ENCODE results near the gene PUS10. TPM values are rescaled to one million over a fixed set of nuclear protein-coding genes. Genes with fewer than 3 reads are reported as not detected.
"Not testable (repeated sequence)": the region's sequence is repeated elsewhere in the genome, so short reads cannot be mapped to it uniquely, and the experiment has no call there.

PUS10 gene
- total and polyA plus RNA-seq, 2 donors: 6.2 to 10.4 TPM

- H3K27ac ChIP-seq (ENCODE audit: low read depth in 1 of 2, low read length in 1 of 2): no peak overlapping the region
- 98% methylated on average over 4 of the region's 4 CpGs for WGBS
Observed at GRCh38 chr2:60998628-60999545, 19.2 kb downstream of the PUS10 start.

GRCh38 chr2:60994131-60994530 lies 23.9 kb downstream of the PUS10 start:
- Histone ChIP-seq H3K27ac (ENCODE audit: low read depth in 1 of 2, low read length in 1 of 2) (no peak overlapping the region), H3K4me1 (ENCODE audit: control insufficient read depth in 2 of 2, insufficient read depth in 2 of 2, low read length in 2 of 2) (no peaks in the 10 kb centered on the region), H3K36me3 (ENCODE audit: control insufficient read depth in 2 of 2, insufficient read depth in 2 of 2, low read length in 1 of 2) (no peaks in the 10 kb centered on the region), H3K9me3 (ENCODE audit: control insufficient read depth in 2 of 2, insufficient read depth in 1 of 2, low read length in 1 of 2) (peaks cover 0 to 10% of the 10 kb centered on the region in 2 donors), H3K27me3 (ENCODE audit: control insufficient read depth in 2 of 2, insufficient read depth in 1 of 2, low read length in 1 of 2) (no peaks in the 10 kb centered on the region), H3K4me3 (ENCODE audit: low read length in 2 of 2) (no peak overlapping the region)
- no peak for DNase-seq (ENCODE audit: low read depth in 6 of 9, low spot score in 9 of 9)

More at GRCh38 chr2:60998628-60999545, 19.2 kb downstream of the PUS10 start:
- H3K4me1 ChIP-seq (ENCODE audit: control insufficient read depth in 2 of 2, insufficient read depth in 2 of 2, low read length in 2 of 2): no peaks in the 10 kb centered on the region
- no peaks in the 10 kb centered on the region for H3K27me3 ChIP-seq (ENCODE audit: control insufficient read depth in 2 of 2, insufficient read depth in 1 of 2, low read length in 1 of 2)
- DNase-seq (ENCODE audit: low read depth in 6 of 9, low spot score in 9 of 9): peak in 8 of 9 donors; percentile 37 to 78 (median 50)
- H3K4me3 ChIP-seq (ENCODE audit: low read length in 2 of 2): no peak overlapping the region
- no peaks in the 10 kb centered on the region for H3K9me3 ChIP-seq (ENCODE audit: control insufficient read depth in 2 of 2, insufficient read depth in 1 of 2, low read length in 1 of 2)
- H3K36me3 ChIP-seq (ENCODE audit: control insufficient read depth in 2 of 2, insufficient read depth in 2 of 2, low read length in 1 of 2): no peaks in the 10 kb centered on the region

GRCh38 chr2:60992985-60993392 lies 25.1 kb downstream of the PUS10 start:
- 84% methylated on average over 7 of the region's 7 CpGs for WGBS
- Histone ChIP-seq H3K4me1 (ENCODE audit: control insufficient read depth in 2 of 2, insufficient read depth in 2 of 2, low read length in 2 of 2) (no peaks in the 10 kb centered on the region), H3K27ac (ENCODE audit: low read depth in 1 of 2, low read length in 1 of 2) (peak overlapping the region in 1 of 2 donors; percentile 40), H3K36me3 (ENCODE audit: control insufficient read depth in 2 of 2, insufficient read depth in 2 of 2, low read length in 1 of 2) (no peaks in the 10 kb centered on the region), H3K27me3 (ENCODE audit: control insufficient read depth in 2 of 2, insufficient read depth in 1 of 2, low read length in 1 of 2) (no peaks in the 10 kb centered on the region), H3K9me3 (ENCODE audit: control insufficient read depth in 2 of 2, insufficient read depth in 1 of 2, low read length in 1 of 2) (peaks cover 0 to 10% of the 10 kb centered on the region in 2 donors), H3K4me3 (ENCODE audit: low read length in 2 of 2) (no peak overlapping the region)
- peak in 1 of 9 donors; percentile 49 for DNase-seq (ENCODE audit: low read depth in 6 of 9, low spot score in 9 of 9)

GRCh38 chr2:60991644-60992043 lies 26.4 kb downstream of the PUS10 start:
- H3K4me1 ChIP-seq (ENCODE audit: control insufficient read depth in 2 of 2, insufficient read depth in 2 of 2, low read length in 2 of 2): no peaks in the 10 kb centered on the region

GRCh38 chr2:60989259-60989658 lies 28.8 kb downstream of the PUS10 start:
- Histone ChIP-seq H3K4me1 (ENCODE audit: control insufficient read depth in 2 of 2, insufficient read depth in 2 of 2, low read length in 2 of 2) (no peaks in the 10 kb centered on the region), H3K27me3 (ENCODE audit: control insufficient read depth in 2 of 2, insufficient read depth in 1 of 2, low read length in 1 of 2) (no peaks in the 10 kb centered on the region), H3K36me3 (ENCODE audit: control insufficient read depth in 2 of 2, insufficient read depth in 2 of 2, low read length in 1 of 2) (no peaks in the 10 kb centered on the region), H3K27ac (ENCODE audit: low read depth in 1 of 2, low read length in 1 of 2) (no peak overlapping the region), H3K9me3 (ENCODE audit: control insufficient read depth in 2 of 2, insufficient read depth in 1 of 2, low read length in 1 of 2) (peaks cover 0 to 10% of the 10 kb centered on the region in 2 donors), H3K4me3 (ENCODE audit: low read length in 2 of 2) (no peak overlapping the region)
- DNase-seq (ENCODE audit: low read depth in 6 of 9, low spot score in 9 of 9): no peak
- 93% methylated on average over 2 of the region's 2 CpGs for WGBS

More at GRCh38 chr2:60991644-60992043, 26.4 kb downstream of the PUS10 start:
- 97% methylated on average over 4 of the region's 4 CpGs for WGBS
- no peak for DNase-seq (ENCODE audit: low read depth in 6 of 9, low spot score in 9 of 9)
- H3K4me3 ChIP-seq (ENCODE audit: low read length in 2 of 2): no peak overlapping the region
- no peaks in the 10 kb centered on the region for H3K27me3 ChIP-seq (ENCODE audit: control insufficient read depth in 2 of 2, insufficient read depth in 1 of 2, low read length in 1 of 2)
- H3K27ac ChIP-seq (ENCODE audit: low read depth in 1 of 2, low read length in 1 of 2): no peak overlapping the region
- H3K36me3 ChIP-seq (ENCODE audit: control insufficient read depth in 2 of 2, insufficient read depth in 2 of 2, low read length in 1 of 2): no peaks in the 10 kb centered on the region
- H3K9me3 ChIP-seq (ENCODE audit: control insufficient read depth in 2 of 2, insufficient read depth in 1 of 2, low read length in 1 of 2): peaks cover 0 to 10% of the 10 kb centered on the region in 2 donors

- not testable (repeated sequence) for H3K36me3 ChIP-seq (ENCODE audit: control insufficient read depth in 2 of 2, insufficient read depth in 2 of 2, low read length in 1 of 2); H3K27me3 ChIP-seq (ENCODE audit: control insufficient read depth in 2 of 2, insufficient read depth in 1 of 2, low read length in 1 of 2); H3K27ac ChIP-seq (ENCODE audit: low read depth in 1 of 2, low read length in 1 of 2); DNase-seq (ENCODE audit: low read depth in 6 of 9, low spot score in 9 of 9); H3K9me3 ChIP-seq (ENCODE audit: control insufficient read depth in 2 of 2, insufficient read depth in 1 of 2, low read length in 1 of 2); H3K4me1 ChIP-seq (ENCODE audit: control insufficient read depth in 2 of 2, insufficient read depth in 2 of 2, low read length in 2 of 2); H3K4me3 ChIP-seq (ENCODE audit: low read length in 2 of 2)
- 99% methylated on average over 8 of the region's 8 CpGs for WGBS
Observed at GRCh38 chr2:60987656-60988055, 30.4 kb downstream of the PUS10 start.

GRCh38 chr2:60987041-60987440 lies 31.0 kb downstream of the PUS10 start:
- H3K27ac ChIP-seq (ENCODE audit: low read depth in 1 of 2, low read length in 1 of 2): no peak overlapping the region
- DNase-seq (ENCODE audit: low read depth in 6 of 9, low spot score in 9 of 9): no peak

GRCh38 chr2:60984720-60985119 lies 33.3 kb downstream of the PUS10 start:
- Histone ChIP-seq H3K9me3 (ENCODE audit: control insufficient read depth in 2 of 2, insufficient read depth in 1 of 2, low read length in 1 of 2) (no peaks in the 10 kb centered on the region), H3K4me1 (ENCODE audit: control insufficient read depth in 2 of 2, insufficient read depth in 2 of 2, low read length in 2 of 2) (no peaks in the 10 kb centered on the region)

More at GRCh38 chr2:60987041-60987440, 31.0 kb downstream of the PUS10 start:
- WGBS: 90% methylated on average over 2 of the region's 2 CpGs
- Histone ChIP-seq H3K4me3 (ENCODE audit: low read length in 2 of 2) (no peak overlapping the region), H3K9me3 (ENCODE audit: control insufficient read depth in 2 of 2, insufficient read depth in 1 of 2, low read length in 1 of 2) (peaks cover 0 to 4% of the 10 kb centered on the region in 2 donors), H3K36me3 (ENCODE audit: control insufficient read depth in 2 of 2, insufficient read depth in 2 of 2, low read length in 1 of 2) (no peaks in the 10 kb centered on the region), H3K4me1 (ENCODE audit: control insufficient read depth in 2 of 2, insufficient read depth in 2 of 2, low read length in 2 of 2) (no peaks in the 10 kb centered on the region), H3K27me3 (ENCODE audit: control insufficient read depth in 2 of 2, insufficient read depth in 1 of 2, low read length in 1 of 2) (no peaks in the 10 kb centered on the region)

GRCh38 chr2:60982066-60982465 lies 36.0 kb downstream of the PUS10 start:
- not testable (repeated sequence) for H3K27ac ChIP-seq (ENCODE audit: low read depth in 1 of 2, low read length in 1 of 2); H3K36me3 ChIP-seq (ENCODE audit: control insufficient read depth in 2 of 2, insufficient read depth in 2 of 2, low read length in 1 of 2); H3K27me3 ChIP-seq (ENCODE audit: control insufficient read depth in 2 of 2, insufficient read depth in 1 of 2, low read length in 1 of 2); H3K4me3 ChIP-seq (ENCODE audit: low read length in 2 of 2); H3K9me3 ChIP-seq (ENCODE audit: control insufficient read depth in 2 of 2, insufficient read depth in 1 of 2, low read length in 1 of 2); DNase-seq (ENCODE audit: low read depth in 6 of 9, low spot score in 9 of 9); H3K4me1 ChIP-seq (ENCODE audit: control insufficient read depth in 2 of 2, insufficient read depth in 2 of 2, low read length in 2 of 2)
- 98% methylated on average over 3 of the region's 3 CpGs for WGBS

More at GRCh38 chr2:60984720-60985119, 33.3 kb downstream of the PUS10 start:
- DNase-seq (ENCODE audit: low read depth in 6 of 9, low spot score in 9 of 9): no peak
- no peak overlapping the region for H3K27ac ChIP-seq (ENCODE audit: low read depth in 1 of 2, low read length in 1 of 2)
- no peak overlapping the region for H3K4me3 ChIP-seq (ENCODE audit: low read length in 2 of 2)
- H3K36me3 ChIP-seq (ENCODE audit: control insufficient read depth in 2 of 2, insufficient read depth in 2 of 2, low read length in 1 of 2): no peaks in the 10 kb centered on the region
- H3K27me3 ChIP-seq (ENCODE audit: control insufficient read depth in 2 of 2, insufficient read depth in 1 of 2, low read length in 1 of 2): no peaks in the 10 kb centered on the region
- WGBS: 41% methylated on average over 1 of the region's 1 CpG

Measured in thymus (tissue), 11 donors.